ENCODE measurements around the gene SLC45A2.
"Not testable (repeated sequence)": the region's sequence is repeated elsewhere in the genome, so short reads cannot be mapped to it uniquely, and the experiment has no call there.

The SLC45A2 gene

GRCh38 chr5:33958176-33958575, 26.3 kb downstream of the SLC45A2 start:
- no peaks in the 10 kb centered on the region for H3K4me1 ChIP-seq (ENCODE audit: insufficient read depth, low read length, severe bottlenecking)
- H4K20me1 ChIP-seq (ENCODE audit: insufficient read depth, low read length) = no peaks in the 10 kb centered on the region
- no peaks in the 10 kb centered on the region for H3K9me3 ChIP-seq (ENCODE audit: low read length)
- no peaks in the 10 kb centered on the region for H3K79me2 ChIP-seq (ENCODE audit: insufficient read depth, low read length)
- H3K4me2 ChIP-seq (ENCODE audit: low read length) = no peak overlapping the region
- no peak overlapping the region for H3K4me3 ChIP-seq (ENCODE audit: low read depth, low read length, poor library complexity, severe bottlenecking)
- H3K9ac ChIP-seq (ENCODE audit: low read length) = no peak overlapping the region
- H2AFZ ChIP-seq (ENCODE audit: low read length) = no peak overlapping the region
- H3K36me3 ChIP-seq (ENCODE audit: insufficient read depth, low read length) = no peaks in the 10 kb centered on the region
- H3K27ac ChIP-seq (ENCODE audit: low read depth, low read length, poor library complexity, severe bottlenecking) = no peak overlapping the region
- H3K27me3 ChIP-seq (ENCODE audit: insufficient read depth, low read length) = no peaks in the 10 kb centered on the region
- TF ChIP-seq EZH2 (IDR thresholded peaks at IDR 0.05; ENCODE audit: borderline replicate concordance, low read length) (no peak), CTCF (IDR thresholded peaks at IDR 0.05; ENCODE audit: low read length) (no peak)
- no peaks in the 10 kb centered on the region for H3K9me2 ChIP-seq (ENCODE audit: low read depth, low read length)
- H3F3A ChIP-seq (ENCODE audit: insufficient read depth, low read length) = no peaks in the 10 kb centered on the region

GRCh38 chr5:33957577-33958150, 26.8 kb downstream of the SLC45A2 start:
- no peaks in the 10 kb centered on the region for H3K36me3 ChIP-seq (ENCODE audit: insufficient read depth, low read length)
- no peaks in the 10 kb centered on the region for H3K79me2 ChIP-seq (ENCODE audit: insufficient read depth, low read length)
- no peaks in the 10 kb centered on the region for H3K27me3 ChIP-seq (ENCODE audit: insufficient read depth, low read length)
- no peaks in the 10 kb centered on the region for H3F3A ChIP-seq (ENCODE audit: insufficient read depth, low read length)
- no peak overlapping the region for H3K27ac ChIP-seq (ENCODE audit: low read depth, low read length, poor library complexity, severe bottlenecking)
- H3K9ac ChIP-seq (ENCODE audit: low read length) = no peak overlapping the region
- H4K20me1 ChIP-seq (ENCODE audit: insufficient read depth, low read length) = no peaks in the 10 kb centered on the region
- H3K4me2 ChIP-seq (ENCODE audit: low read length) = no peak overlapping the region
- no peak overlapping the region for H3K4me3 ChIP-seq (ENCODE audit: low read depth, low read length, poor library complexity, severe bottlenecking)
- no peaks in the 10 kb centered on the region for H3K9me3 ChIP-seq (ENCODE audit: low read length)
- H3K4me1 ChIP-seq (ENCODE audit: insufficient read depth, low read length, severe bottlenecking) = no peaks in the 10 kb centered on the region
- no peak overlapping the region for H2AFZ ChIP-seq (ENCODE audit: low read length)
- TF ChIP-seq CTCF (IDR thresholded peaks at IDR 0.05; ENCODE audit: low read length) = no peak
- no peak for TF ChIP-seq EZH2 (IDR thresholded peaks at IDR 0.05; ENCODE audit: borderline replicate concordance, low read length)
- no peaks in the 10 kb centered on the region for H3K9me2 ChIP-seq (ENCODE audit: low read depth, low read length)

- not testable (repeated sequence) for H3K79me2 ChIP-seq (ENCODE audit: insufficient read depth, low read length); H3K27ac ChIP-seq (ENCODE audit: low read depth, low read length, poor library complexity, severe bottlenecking); H4K20me1 ChIP-seq (ENCODE audit: insufficient read depth, low read length); H3K27me3 ChIP-seq (ENCODE audit: insufficient read depth, low read length); H3K9me2 ChIP-seq (ENCODE audit: low read depth, low read length); H3K4me2 ChIP-seq (ENCODE audit: low read length); H3K4me1 ChIP-seq (ENCODE audit: insufficient read depth, low read length, severe bottlenecking); H3K36me3 ChIP-seq (ENCODE audit: insufficient read depth, low read length); H2AFZ ChIP-seq (ENCODE audit: low read length); H3K9ac ChIP-seq (ENCODE audit: low read length); H3F3A ChIP-seq (ENCODE audit: insufficient read depth, low read length); H3K9me3 ChIP-seq (ENCODE audit: low read length); H3K4me3 ChIP-seq (ENCODE audit: low read depth, low read length, poor library complexity, severe bottlenecking)
These were observed 32.3 kb downstream of the SLC45A2 start for GRCh38 chr5:33952175-33952574.

- H3K4me2 ChIP-seq (ENCODE audit: low read length) = no peak overlapping the region
- no peak overlapping the region for H2AFZ ChIP-seq (ENCODE audit: low read length)
These were observed 39.9 kb downstream of the SLC45A2 start for GRCh38 chr5:33944543-33945132.

More at GRCh38 chr5:33944543-33945132, 39.9 kb downstream of the SLC45A2 start:
- Histone ChIP-seq H3K4me3 (ENCODE audit: low read depth, low read length, poor library complexity, severe bottlenecking) (no peak overlapping the region), H3K36me3 (ENCODE audit: insufficient read depth, low read length) (no peaks in the 10 kb centered on the region), H3K9me2 (ENCODE audit: low read depth, low read length) (no peaks in the 10 kb centered on the region), H3K27ac (ENCODE audit: low read depth, low read length, poor library complexity, severe bottlenecking) (no peak overlapping the region), H3K4me1 (ENCODE audit: insufficient read depth, low read length, severe bottlenecking) (no peaks in the 10 kb centered on the region), H3F3A (ENCODE audit: insufficient read depth, low read length) (no peaks in the 10 kb centered on the region), H3K9me3 (ENCODE audit: low read length) (no peaks in the 10 kb centered on the region), H3K79me2 (ENCODE audit: insufficient read depth, low read length) (no peaks in the 10 kb centered on the region), H3K9ac (ENCODE audit: low read length) (no peak overlapping the region), H3K27me3 (ENCODE audit: insufficient read depth, low read length) (no peaks in the 10 kb centered on the region), H4K20me1 (ENCODE audit: insufficient read depth, low read length) (no peaks in the 10 kb centered on the region)
- TF ChIP-seq EZH2 (IDR thresholded peaks at IDR 0.05; ENCODE audit: borderline replicate concordance, low read length) = no peak
- TF ChIP-seq CTCF (IDR thresholded peaks at IDR 0.05; ENCODE audit: low read length) = no peak

All from OCI-LY1 (cell line).